Upper lobe of left lung (tissue), 6 donors: ENCODE data around the gene POLR3E. TPM values are rescaled to one million over a fixed set of nuclear protein-coding genes. Genes with fewer than 3 reads are reported as not detected.

Source experiments
- ATAC-seq, 2 donors: fragments of 200-7000 bp; cut with Tn5 transposase; one replicate each; pipeline ENCODE4 v1.9.1; 2022; ENCODE audit warnings: mild to moderate bottlenecking in 2 of 2, moderate library complexity in 2 of 2; ENCODE audit not compliant: low FRiP score in 2 of 2
- DNase-seq, 2 donors: peaks; one replicate each; pipeline ENCODE4 v3.0.0-alpha.2; 2019 to 2020
- H3K27ac ChIP-seq, 4 donors: fragments of 200-600 bp; sonication (generic); one replicate each; pipeline ENCODE4 v1.5.1; 2016 to 2019
- H3K27me3 ChIP-seq, 4 donors: fragments of 200-600 bp; sonication (generic); one replicate each; pipeline ENCODE4 v1.5.1; 2017 to 2019
- H3K36me3 ChIP-seq, 4 donors: fragments of 200-600 bp; sonication (generic); one replicate each; pipeline ENCODE4 v1.5.1; 2016 to 2019
- H3K4me1 ChIP-seq, 4 donors: fragments of 200-600 bp; sonication (generic); one replicate each; pipeline ENCODE4 v1.5.1; 2018 to 2019
- H3K4me3 ChIP-seq, 4 donors: fragments of 200-600 bp; sonication (generic); one replicate each; pipeline ENCODE4 v1.5.1; 2017 to 2019; ENCODE audit warnings: mild to moderate bottlenecking in 2 of 4, moderate library complexity in 1 of 4
- H3K9me3 ChIP-seq, 4 donors: fragments of 200-600 bp; sonication (generic); one replicate each; pipeline ENCODE4 v1.5.1; 2018 to 2019
- EP300 ChIP-seq, 4 donors: sonication (generic); formaldehyde crosslinking; IDR thresholded peaks; one replicate each; pipeline ENCODE4 v1.5.1; 2017; ENCODE audit warnings: antibody characterized with exemption in 4 of 4, control low read depth in 2 of 4
- POLR2A ChIP-seq, 4 donors: fragments of 450-650 bp; IDR thresholded peaks; one replicate each; pipeline ENCODE4 v1.5.1; 2016 to 2017; ENCODE audit warnings: antibody characterized with exemption in 4 of 4, mild to moderate bottlenecking in 2 of 4
- POLR2AphosphoS5 ChIP-seq, 2 donors: sonication (generic); formaldehyde crosslinking; IDR thresholded peaks; one replicate each; pipeline ENCODE4 v1.5.1; 2017; ENCODE audit warnings: antibody characterized with exemption in 2 of 2
- WGBS, 2 donors: methylation state at CpG; one replicate each; pipeline ENCODE4 v1.1.5; 2017 to 2018; 5-methylcytosine and 5-hydroxymethylcytosine counted together
- total RNA-seq, 6 donors: library from RNA; depleted of rRNA in 4 of 6; stranded (reverse); fragments of >200 nt in 4 of 6; gene quantifications; one replicate each; pipeline versions ENCODE4 v1.1.0 to v1.2.1, GENCODE V29; 2016 to 2021
- TF ChIP-seq, protein P1 (sequence below), 6 experiments: fragments of 450-650 bp in 4 of 6; fragments of 200-600 bp in 2 of 6; sonication (generic) in 2 of 6; IDR thresholded peaks; one replicate each; pipeline ENCODE4 v1.5.1; 2016 to 2019; ENCODE audit warnings: antibody characterized with exemption in 6 of 6
- donor health status: DM: no; HTN: no; CAD: no; lungs with moderate emphysema.
- donor health status: DM: no; HTN: yes; CAD: no; lungs with severe emphysema.

Gene POLR3E
- total RNA-seq, 6 donors from 2014 or later = 27.0 to 91.1 (median 47.0) TPM

DNA sequence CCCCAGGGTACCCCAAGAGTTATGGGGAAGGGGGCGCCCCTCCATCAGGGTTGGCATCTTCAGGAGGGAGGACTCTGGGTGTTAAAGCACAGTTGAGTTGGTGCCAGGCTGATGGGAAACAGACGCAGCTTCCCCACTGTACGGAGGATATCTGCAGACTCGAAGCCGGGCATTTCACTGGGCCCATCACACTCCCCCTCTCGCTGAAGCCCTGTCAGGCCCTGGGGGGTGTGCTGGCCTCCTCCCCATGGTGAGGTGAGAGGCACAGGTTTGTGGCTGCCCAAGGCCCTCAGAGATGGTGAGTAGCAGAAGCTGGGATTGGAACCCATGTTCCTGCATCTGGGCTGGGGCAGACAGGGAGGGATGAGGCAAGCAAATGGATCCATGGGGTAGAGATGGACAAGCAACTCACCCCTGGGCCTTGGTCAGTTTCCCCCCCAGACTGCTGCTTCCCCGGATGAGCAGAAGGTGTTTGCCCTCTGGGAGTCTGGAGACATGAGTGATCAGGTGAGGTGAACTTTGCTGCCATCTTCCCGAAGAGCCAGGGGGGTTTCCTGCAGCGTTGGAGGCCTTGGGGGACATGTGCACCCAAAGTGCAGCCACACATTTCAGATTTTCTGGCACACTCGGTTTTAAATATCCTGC, 31.0 kb downstream of the POLR3E start:
- TF ChIP-seq POLR2A (IDR thresholded peaks at IDR 0.05) (no peak), EP300 (IDR thresholded peaks at IDR 0.05) (no peak), POLR2AphosphoS5 (IDR thresholded peaks at IDR 0.05) (no peak)
- TF ChIP-seq, protein P1, sequence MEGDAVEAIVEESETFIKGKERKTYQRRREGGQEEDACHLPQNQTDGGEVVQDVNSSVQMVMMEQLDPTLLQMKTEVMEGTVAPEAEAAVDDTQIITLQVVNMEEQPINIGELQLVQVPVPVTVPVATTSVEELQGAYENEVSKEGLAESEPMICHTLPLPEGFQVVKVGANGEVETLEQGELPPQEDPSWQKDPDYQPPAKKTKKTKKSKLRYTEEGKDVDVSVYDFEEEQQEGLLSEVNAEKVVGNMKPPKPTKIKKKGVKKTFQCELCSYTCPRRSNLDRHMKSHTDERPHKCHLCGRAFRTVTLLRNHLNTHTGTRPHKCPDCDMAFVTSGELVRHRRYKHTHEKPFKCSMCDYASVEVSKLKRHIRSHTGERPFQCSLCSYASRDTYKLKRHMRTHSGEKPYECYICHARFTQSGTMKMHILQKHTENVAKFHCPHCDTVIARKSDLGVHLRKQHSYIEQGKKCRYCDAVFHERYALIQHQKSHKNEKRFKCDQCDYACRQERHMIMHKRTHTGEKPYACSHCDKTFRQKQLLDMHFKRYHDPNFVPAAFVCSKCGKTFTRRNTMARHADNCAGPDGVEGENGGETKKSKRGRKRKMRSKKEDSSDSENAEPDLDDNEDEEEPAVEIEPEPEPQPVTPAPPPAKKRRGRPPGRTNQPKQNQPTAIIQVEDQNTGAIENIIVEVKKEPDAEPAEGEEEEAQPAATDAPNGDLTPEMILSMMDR (IDR thresholded peaks at IDR 0.05) = no peak
- H3K36me3 ChIP-seq = peaks cover 14 to 96% (median 58%) of the 10 kb centered on the region in 4 donors
- peaks cover 0 to 5% (median 1%) of the 10 kb centered on the region in 4 donors for H3K4me1 ChIP-seq
- H3K27me3 ChIP-seq = no peaks in the 10 kb centered on the region
- no peak overlapping the region for H3K27ac ChIP-seq
- H3K4me3 ChIP-seq = no peak overlapping the region
- peak in 1 of 2 donors; percentile 10 for DNase-seq
- H3K9me3 ChIP-seq = no peaks in the 10 kb centered on the region
- WGBS, 2 donors = 88 to 97% methylated on average over 8 to 10 of the region's 10 CpGs
- ATAC-seq = no peak

DNA sequence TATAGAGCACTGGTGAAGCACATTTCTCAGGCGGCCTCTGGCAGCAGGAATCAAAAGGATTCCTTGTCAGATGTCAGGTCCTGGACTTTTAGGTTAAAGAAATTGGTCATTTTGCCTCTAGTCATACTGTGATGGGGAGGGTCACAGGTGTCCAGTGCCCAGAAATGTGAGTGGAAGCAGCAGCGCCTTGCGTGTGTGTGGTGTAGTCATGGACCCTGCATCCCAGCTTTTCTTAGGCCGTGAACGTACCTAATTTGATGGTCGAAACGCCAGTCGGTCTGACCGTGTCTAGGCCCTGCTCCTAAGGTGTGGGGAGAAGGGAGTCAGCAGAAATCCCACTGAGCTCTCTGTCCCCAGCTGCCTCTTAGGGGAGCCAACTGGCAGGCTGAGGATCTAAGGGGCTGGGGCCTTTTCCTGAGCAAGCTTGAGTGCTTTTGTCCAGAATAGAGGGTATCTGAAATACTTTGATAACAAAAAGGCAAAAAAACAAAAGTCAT, 32.0 kb downstream of the POLR3E start:
- Histone ChIP-seq H3K9me3 (no peaks in the 10 kb centered on the region), H3K4me1 (peaks cover 0 to 5% (median 1%) of the 10 kb centered on the region in 4 donors), H3K27ac (no peak overlapping the region), H3K4me3 (no peak overlapping the region), H3K27me3 (no peaks in the 10 kb centered on the region), H3K36me3 (peaks cover 14 to 96% (median 61%) of the 10 kb centered on the region in 4 donors)
- 95 to 98% methylated on average over 9 of the region's 9 CpGs for WGBS, 2 donors
- no peak for TF ChIP-seq EP300 (IDR thresholded peaks at IDR 0.05)
- TF ChIP-seq POLR2A (IDR thresholded peaks at IDR 0.05) = no peak
- no peak for TF ChIP-seq POLR2AphosphoS5 (IDR thresholded peaks at IDR 0.05)
- TF ChIP-seq, protein P1 (IDR thresholded peaks at IDR 0.05) = no peak
- no peak for ATAC-seq
- no peak for DNase-seq

- TF ChIP-seq EP300 (IDR thresholded peaks at IDR 0.05) (no peak), POLR2AphosphoS5 (IDR thresholded peaks at IDR 0.05) (no peak), POLR2A (IDR thresholded peaks at IDR 0.05) (no peak)
- TF ChIP-seq, protein P1 (IDR thresholded peaks at IDR 0.05) = no peak
- no peak overlapping the region for H3K27ac ChIP-seq
- no peak for ATAC-seq
- peaks cover 14 to 96% (median 58%) of the 10 kb centered on the region in 4 donors for H3K36me3 ChIP-seq
- WGBS, 2 donors = 53 to 67% methylated on average over 4 of the region's 4 CpGs
- DNase-seq = no peak
- H3K4me3 ChIP-seq = no peak overlapping the region
- H3K9me3 ChIP-seq = no peaks in the 10 kb centered on the region
- no peaks in the 10 kb centered on the region for H3K27me3 ChIP-seq
- peaks cover 0 to 5% (median 1%) of the 10 kb centered on the region in 4 donors for H3K4me1 ChIP-seq
These were observed 33.1 kb downstream of the POLR3E start for GRCh38 chr16:22330326-22330725.

DNA sequence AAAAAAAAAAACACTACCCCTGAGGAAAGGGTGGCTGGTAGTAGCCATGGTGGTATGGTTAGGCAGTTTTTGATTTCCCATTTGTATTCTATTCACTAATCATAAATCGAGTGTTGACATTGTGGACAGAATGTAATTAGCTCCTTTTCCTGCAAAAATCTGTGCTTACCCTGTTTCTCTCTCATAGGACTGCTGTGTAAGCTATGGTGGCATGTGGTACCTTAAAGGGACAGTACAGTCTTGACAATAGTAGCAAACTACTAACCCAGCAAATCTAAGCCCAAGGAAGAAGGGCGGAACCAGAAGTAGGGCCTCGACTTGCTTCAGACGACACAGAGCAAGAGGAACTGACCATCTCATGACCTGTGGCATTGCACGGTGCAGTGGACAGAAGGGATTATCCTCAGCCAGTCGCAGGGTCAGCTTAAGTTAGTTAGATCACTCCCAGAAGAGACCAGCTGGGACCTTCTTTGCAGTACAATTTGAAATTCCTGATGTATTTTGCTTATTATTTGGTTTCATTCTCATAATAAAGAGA, 36.3 kb downstream of the POLR3E start:
- peak in 1 of 2 donors; percentile 74 for ATAC-seq

More for the DNA sequence above, 36.3 kb downstream of the POLR3E start:
- TF ChIP-seq POLR2A (IDR thresholded peaks at IDR 0.05) (peak in 1 of 4 donors; percentile 19), EP300 (IDR thresholded peaks at IDR 0.05) (no peak), POLR2AphosphoS5 (IDR thresholded peaks at IDR 0.05) (no peak)
- TF ChIP-seq, protein P1 (IDR thresholded peaks at IDR 0.05) = no peak
- H3K4me1 ChIP-seq = peaks cover 0 to 5% (median 1%) of the 10 kb centered on the region in 4 donors
- H3K4me3 ChIP-seq = no peak overlapping the region
- DNase-seq = peak in 1 of 2 donors; percentile 44
- H3K9me3 ChIP-seq = peaks cover 0 to 8% (median 4%) of the 10 kb centered on the region in 4 donors
- peaks cover 9 to 72% (median 35%) of the 10 kb centered on the region in 4 donors for H3K36me3 ChIP-seq
- WGBS, 2 donors = 68 to 93% methylated on average over 6 of the region's 6 CpGs
- H3K27ac ChIP-seq = peak overlapping the region in 1 of 4 donors; percentile 4
- no peaks in the 10 kb centered on the region for H3K27me3 ChIP-seq
